Colonic mucosa (tissue), 4 donors: ENCODE results near the gene IRF8. TPM values are rescaled to one million over a fixed set of nuclear protein-coding genes. Genes with fewer than 3 reads are reported as not detected.

Source experiments
- DNase-seq: peaks from one replicate; pipeline ENCODE4 v3.0.0-alpha.2; 2020
- H3K27ac ChIP-seq: fragments of 200-600 bp; one replicate; pipeline ENCODE4 v1.8.0; 2021
- H3K27me3 ChIP-seq: fragments of 200-600 bp; one replicate; pipeline ENCODE4 v1.8.0; 2021
- H3K36me3 ChIP-seq: fragments of 200-600 bp; one replicate; pipeline ENCODE4 v1.8.0; 2021
- H3K4me1 ChIP-seq: fragments of 200-600 bp; one replicate; pipeline ENCODE4 v1.8.0; 2021; ENCODE audit warnings: mild to moderate bottlenecking
- H3K4me3 ChIP-seq: fragments of 200-600 bp; one replicate; pipeline ENCODE4 v1.8.0; 2021
- H3K9ac ChIP-seq, 2 donors: one replicate each; pipeline ENCODE4 v1.7.0; 2013; ENCODE audit warnings: control low read depth in 2 of 2, low read depth in 2 of 2, low read length in 2 of 2
- H3K9me3 ChIP-seq: fragments of 200-600 bp; one replicate; pipeline ENCODE4 v1.8.0; 2021
- CTCF ChIP-seq: fragments of 200-600 bp; IDR thresholded peaks from one replicate; pipeline ENCODE4 v1.8.0; 2022; ENCODE audit warnings: antibody characterized with exemption, mild to moderate bottlenecking
- intact Hi-C: fragments of 100-400 bp; cut with DNase I; formaldehyde crosslinking; loops from one replicate; pipeline ENCODE4 v1.14.1; 2022
- total RNA-seq, 2 donors: library from RNA; stranded (reverse); fragmentation: NEBNext Ultra II Directional in 1 of 2; extraction: Animal tissue kit (Norgen Biotek cat#: 25700) in 1 of 2; gene quantifications; one replicate each; pipeline ENCODE4 v1.2.1, GENCODE V29; 2021
- donor health status: healthy.
- donor health status: DM: no; HTN: no; CAD: no.
- donor health status: DM: no; HTN: no; CAD: no.

Gene IRF8
- total RNA-seq, 2 donors from 2014 or later, result 25.1 to 52.5 TPM

- H3K9me3 ChIP-seq, result no peaks in the 10 kb centered on the region
- H3K4me1 ChIP-seq, result no peaks in the 10 kb centered on the region
- no peaks in the 10 kb centered on the region for H3K36me3 ChIP-seq
- H3K27ac ChIP-seq, result no peak overlapping the region
- no peak for TF ChIP-seq CTCF
- no peaks in the 10 kb centered on the region for H3K27me3 ChIP-seq
- H3K4me3 ChIP-seq, result no peak overlapping the region
- no peak for DNase-seq
- intact Hi-C loops, result no loop called here
- H3K9ac ChIP-seq, result no peak overlapping the region
Measured at GRCh38 chr16:85950136-85950918, 51.4 kb downstream of the IRF8 start.

GRCh38 chr16:85952197-85952596, 53.2 kb downstream of the IRF8 start:
- Histone ChIP-seq H3K9ac (no peak overlapping the region), H3K4me3 (no peak overlapping the region), H3K27me3 (no peaks in the 10 kb centered on the region), H3K27ac (no peak overlapping the region), H3K36me3 (no peaks in the 10 kb centered on the region), H3K9me3 (no peaks in the 10 kb centered on the region), H3K4me1 (no peaks in the 10 kb centered on the region)
- TF ChIP-seq CTCF, result no peak
- no peak for DNase-seq
- intact Hi-C loops, result no loop called here

- no peaks in the 10 kb centered on the region for H3K27me3 ChIP-seq
- DNase-seq, result no peak
- no peak overlapping the region for H3K27ac ChIP-seq
- H3K36me3 ChIP-seq, result no peaks in the 10 kb centered on the region
- H3K9ac ChIP-seq, result no peak overlapping the region
- no peaks in the 10 kb centered on the region for H3K4me1 ChIP-seq
- intact Hi-C loops, result no loop called here
- no peaks in the 10 kb centered on the region for H3K9me3 ChIP-seq
- no peak overlapping the region for H3K4me3 ChIP-seq
- no peak for TF ChIP-seq CTCF
Measured at GRCh38 chr16:85952811-85953210, 53.8 kb downstream of the IRF8 start.

GRCh38 chr16:85954927-85955519, 56.1 kb downstream of the IRF8 start:
- intact Hi-C loops, result no loop called here
- H3K4me1 ChIP-seq, result no peaks in the 10 kb centered on the region
- no peaks in the 10 kb centered on the region for H3K9me3 ChIP-seq
- H3K27me3 ChIP-seq, result no peaks in the 10 kb centered on the region
- no peak overlapping the region for H3K27ac ChIP-seq
- no peak overlapping the region for H3K4me3 ChIP-seq
- H3K9ac ChIP-seq, result no peak overlapping the region
- no peak for TF ChIP-seq CTCF
- no peaks in the 10 kb centered on the region for H3K36me3 ChIP-seq
- DNase-seq, result no peak

GRCh38 chr16:85955566-85955965, 56.6 kb downstream of the IRF8 start:
- Histone ChIP-seq H3K9ac (no peak overlapping the region), H3K27ac (no peak overlapping the region), H3K36me3 (no peaks in the 10 kb centered on the region), H3K27me3 (no peaks in the 10 kb centered on the region), H3K4me3 (no peak overlapping the region), H3K9me3 (no peaks in the 10 kb centered on the region), H3K4me1 (no peaks in the 10 kb centered on the region)
- intact Hi-C loops, result no loop called here
- no peak for DNase-seq
- TF ChIP-seq CTCF, result no peak
